Inflammatory macrophage treated with lipopolysaccharide for 1 hour (primary cell): Measurements from ENCODE around the gene LHFPL6.

Experiments used
- DNase-seq, 2 donors: peaks; one replicate each; pipeline ENCODE4 v3.0.0-alpha.2; 2020 to 2022

The LHFPL6 gene

DNA sequence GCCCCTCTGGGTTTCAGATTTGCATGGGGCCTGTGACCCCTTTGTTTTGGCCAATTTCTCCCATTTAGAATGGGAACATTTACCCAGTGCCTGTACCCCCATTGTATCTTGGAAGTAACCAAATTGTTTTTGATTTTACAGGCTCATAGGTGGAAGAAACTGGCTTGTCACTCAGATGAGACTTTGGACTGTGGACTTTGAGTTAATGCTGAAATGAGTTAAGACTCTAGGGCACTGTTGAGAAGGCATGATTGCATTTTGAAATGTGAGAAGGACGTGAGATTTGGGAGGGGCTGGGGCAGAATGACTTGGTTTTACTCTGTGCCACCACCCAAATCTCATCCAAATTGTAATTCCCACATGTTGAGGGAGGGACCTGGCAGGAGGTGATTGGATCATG lies 306.0 kb downstream of the LHFPL6 start:
- DNase-seq = no peak

DNA sequence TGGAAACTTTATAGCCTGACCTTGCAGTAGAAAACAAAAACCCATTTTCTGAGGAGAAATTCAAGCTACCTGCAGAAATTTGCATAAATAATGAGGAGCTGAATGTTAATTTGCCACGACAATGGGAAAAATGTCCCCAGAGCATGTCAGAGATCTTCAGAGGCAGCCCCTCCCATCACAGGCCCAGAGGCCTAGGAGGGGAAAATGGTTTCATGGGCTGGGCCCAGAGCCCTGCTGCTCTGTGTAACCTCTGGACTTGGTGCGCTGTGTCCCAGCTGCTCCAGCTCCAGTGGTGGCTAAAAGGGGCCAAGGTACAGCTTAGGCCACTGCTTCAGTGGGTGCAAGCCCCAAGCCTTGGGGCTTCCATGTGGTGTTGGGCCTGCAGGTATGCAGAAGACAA lies 306.8 kb downstream of the LHFPL6 start:
- DNase-seq = no peak
